ENCODE results near the gene MARCHF2. TPM values are rescaled to one million over a fixed set of nuclear protein-coding genes. Genes with fewer than 3 reads are reported as not detected.

MARCHF2 gene
- total RNA-seq, 1 donor from 2014 or later = 74.8 TPM

- no peak for DNase-seq (ENCODE audit: low read depth)
Measured at GRCh38 chr19:8387688-8388611, 25.2 kb upstream of the MARCHF2 start.

DNA sequence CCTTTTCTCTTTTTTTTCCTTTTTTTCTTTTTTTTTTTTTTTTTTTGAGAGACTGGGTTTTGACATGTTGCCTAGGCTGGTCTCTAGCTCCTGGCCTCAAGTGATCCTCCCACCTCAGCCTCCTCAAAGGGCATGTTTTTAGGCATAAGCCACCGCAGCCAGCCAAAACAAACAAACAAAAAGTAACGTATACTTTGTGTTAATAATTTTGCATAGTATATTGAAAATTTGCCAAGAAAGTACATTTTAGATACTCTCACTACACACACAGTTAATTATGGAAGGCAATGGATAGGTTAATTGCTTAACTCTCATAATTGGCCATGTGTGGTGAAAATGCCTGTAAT lies 24.5 kb upstream of the MARCHF2 start:
- DNase-seq (ENCODE audit: low read depth) = no peak

DNA sequence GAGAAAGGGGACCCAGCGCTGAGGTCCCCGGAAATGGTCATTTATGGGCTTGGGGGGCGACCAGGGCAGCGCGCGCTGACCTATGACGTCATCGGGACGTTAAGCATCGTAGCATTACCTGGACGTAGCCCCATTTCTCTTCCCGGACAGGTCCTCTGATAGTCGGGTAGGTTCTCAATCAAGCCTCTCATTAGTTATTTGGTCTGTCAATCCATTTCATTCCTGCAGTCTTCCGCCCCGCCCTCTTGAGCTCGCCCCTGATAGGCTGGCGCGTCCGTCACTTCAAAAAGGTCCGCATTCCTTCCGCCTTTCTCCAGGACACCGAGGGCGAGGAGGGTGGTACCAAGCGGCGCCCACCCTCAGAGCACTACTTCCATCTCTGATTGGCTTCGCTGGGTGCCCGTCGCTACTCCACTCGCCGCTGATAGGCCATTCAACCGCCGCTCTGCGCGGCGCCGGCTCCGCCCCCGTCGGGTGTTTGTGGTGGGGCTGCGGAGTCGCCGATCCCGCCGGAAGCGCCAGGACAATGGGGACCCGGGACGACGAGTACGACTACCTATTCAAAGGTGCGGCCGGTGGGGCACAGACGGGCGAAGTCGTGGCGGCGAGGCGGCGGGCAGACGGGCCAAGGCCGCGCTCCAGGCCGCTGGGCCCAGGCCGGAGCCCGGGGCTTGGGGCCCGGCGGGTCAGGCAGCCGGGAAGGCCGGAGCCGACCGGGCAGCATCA lies 23.1 kb upstream of the MARCHF2 start, which contains the start of gene RAB11B:
TSS of gene RAB11B (plus strand) at position 470 of the 726 bp plus-strand sequence. CDS start at position 527, 57 bp downstream.
- DNase-seq (ENCODE audit: low read depth) = peak; percentile 100

- peak; percentile 62 for DNase-seq (ENCODE audit: low read depth)
Measured at GRCh38 chr19:8390617-8390981, 22.5 kb upstream of the MARCHF2 start.

- DNase-seq (ENCODE audit: low read depth) = no peak
Measured at GRCh38 chr19:8391198-8392016, 21.7 kb upstream of the MARCHF2 start.

- DNase-seq (ENCODE audit: low read depth) = peak; percentile 70
Measured at GRCh38 chr19:8392017-8392591, 21.0 kb upstream of the MARCHF2 start.

DNA sequence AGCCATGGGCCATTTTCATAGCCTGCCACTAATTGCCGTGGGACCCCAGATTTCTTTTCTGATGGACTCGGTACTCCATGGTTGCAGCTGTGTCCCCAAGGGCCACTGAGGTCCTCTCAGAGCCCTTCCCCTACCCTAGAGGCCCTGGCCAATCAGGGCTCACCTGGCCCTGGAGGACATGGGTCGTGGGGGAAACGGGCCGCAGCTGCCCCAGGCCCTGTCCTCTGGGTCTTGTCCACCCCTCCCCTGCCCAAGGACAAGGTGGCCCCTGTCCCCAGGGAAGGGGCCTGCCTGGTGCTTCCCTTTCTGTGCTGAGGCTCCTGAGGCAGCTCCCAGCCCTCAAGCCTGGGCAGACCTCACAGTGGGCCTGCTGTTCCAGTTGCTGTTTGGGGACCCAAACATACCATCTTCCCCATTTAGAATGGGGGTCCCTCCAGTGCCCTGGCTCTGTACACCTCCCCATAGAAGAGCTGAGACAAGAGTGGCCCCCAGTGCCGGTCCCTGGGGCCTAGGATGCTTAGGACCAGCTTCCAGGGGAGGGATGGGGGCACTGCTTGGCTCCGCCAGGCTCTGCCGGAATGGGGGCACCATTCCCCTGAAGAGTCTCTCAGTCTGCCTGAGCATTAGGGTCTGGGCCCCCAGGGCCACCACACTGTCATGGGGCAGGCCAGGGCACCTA lies 19.8 kb upstream of the MARCHF2 start:
- DNase-seq (ENCODE audit: low read depth) = no peak

DNA sequence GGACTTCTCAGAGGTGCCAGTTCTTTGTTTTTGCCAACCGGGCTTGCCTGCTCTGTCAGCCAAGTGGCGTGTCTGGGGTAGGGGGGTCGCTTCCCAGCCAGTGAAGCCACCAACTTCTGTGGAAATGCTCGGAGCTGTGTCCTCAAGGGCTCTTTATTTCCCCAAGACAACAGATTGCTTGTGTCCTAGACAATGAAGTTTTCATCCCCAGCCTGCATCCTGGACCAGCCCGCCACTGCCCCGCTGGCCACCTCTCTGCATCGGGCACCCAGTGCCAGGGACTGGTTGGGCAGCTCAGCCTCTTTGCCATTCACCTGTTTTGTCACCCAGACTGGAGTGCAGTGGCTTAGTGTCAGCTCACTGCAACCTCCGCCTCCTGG lies 19.2 kb upstream of the MARCHF2 start:
- DNase-seq (ENCODE audit: low read depth) = no peak

GRCh38 chr19:8395621-8396082 lies 17.5 kb upstream of the MARCHF2 start:
- DNase-seq (ENCODE audit: low read depth) = no peak

DNA sequence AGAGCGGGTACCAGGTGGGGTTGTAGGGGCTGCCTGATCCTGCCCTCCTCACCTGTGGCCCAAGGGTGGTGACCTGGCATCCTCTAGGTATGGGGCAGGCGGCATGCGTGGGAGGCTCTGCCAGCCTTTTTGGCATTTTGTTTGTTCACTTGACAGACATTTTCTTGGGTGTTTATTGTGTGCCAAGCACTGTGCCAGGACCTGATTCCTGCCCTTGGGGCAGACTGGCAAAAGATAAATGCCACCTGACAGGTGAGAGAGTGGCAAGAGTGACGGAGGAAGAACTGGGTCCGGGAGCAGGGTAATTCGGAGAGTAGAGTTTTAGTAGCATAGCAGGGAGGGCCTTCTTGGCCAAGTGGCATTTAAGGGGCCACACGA lies 16.9 kb upstream of the MARCHF2 start:
- DNase-seq (ENCODE audit: low read depth) = no peak

DNA sequence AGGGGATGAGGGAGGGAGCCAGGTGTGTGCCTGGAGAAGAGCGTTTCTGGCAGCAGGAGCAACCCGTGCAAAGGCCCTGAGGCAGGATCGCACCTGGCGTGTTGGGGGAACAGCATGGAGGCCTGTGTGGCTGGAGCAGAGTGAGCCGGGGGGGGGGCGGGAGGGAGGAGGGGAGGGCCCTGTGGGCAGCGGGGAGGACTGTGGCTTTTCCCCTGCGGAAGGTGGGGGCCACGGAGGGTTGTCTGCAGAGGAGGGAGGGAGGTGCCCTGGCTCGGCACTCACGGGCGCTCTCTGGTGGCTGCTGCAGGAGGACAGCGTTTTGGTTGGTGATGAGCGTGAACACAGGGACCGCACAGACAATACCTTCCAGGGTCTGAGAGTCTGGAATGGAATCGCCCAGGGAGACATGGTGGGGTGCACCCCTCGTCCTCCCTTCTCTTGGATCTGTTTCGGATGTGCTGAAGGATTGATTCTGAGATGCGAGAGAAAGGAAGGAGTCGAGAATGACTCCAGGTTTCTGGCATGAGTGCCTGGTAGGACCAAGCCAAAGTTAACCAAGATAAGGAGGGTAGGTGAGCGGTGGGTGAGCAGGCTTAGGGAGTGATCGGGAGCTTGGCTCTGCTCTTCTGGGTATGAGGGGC lies 16.4 kb upstream of the MARCHF2 start:
- DNase-seq (ENCODE audit: low read depth) = no peak

GRCh38 chr19:8397271-8397670 lies 15.8 kb upstream of the MARCHF2 start:
- no peak for DNase-seq (ENCODE audit: low read depth)

DNA sequence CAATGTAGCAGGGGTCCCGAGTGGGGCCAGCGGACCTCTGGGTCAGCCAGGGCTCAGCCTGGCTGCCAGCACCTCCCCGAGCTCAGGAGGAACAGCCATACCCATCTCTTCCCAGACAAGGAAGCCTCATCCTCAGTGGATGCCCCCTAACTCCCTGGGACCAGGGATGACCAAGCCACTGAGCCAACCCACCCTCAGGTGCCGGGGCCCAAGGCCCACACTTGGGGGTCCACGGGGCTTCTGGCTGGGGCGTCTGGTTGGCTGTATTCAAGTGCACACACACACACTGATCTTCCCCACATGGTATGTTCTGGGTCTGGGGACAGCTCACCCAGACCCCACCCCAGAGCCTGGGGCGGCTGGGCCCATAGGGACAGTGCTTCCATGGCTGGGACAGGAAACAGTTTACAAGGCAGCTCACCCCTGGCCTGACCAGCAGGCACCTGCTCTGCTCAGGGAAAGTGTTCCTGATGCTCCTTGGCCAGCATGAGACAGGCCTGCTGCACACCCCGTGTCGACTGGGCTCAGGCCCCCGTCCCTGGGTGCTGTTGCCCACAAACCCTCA lies 15.3 kb upstream of the MARCHF2 start:
- no peak for DNase-seq (ENCODE audit: low read depth)

GRCh38 chr19:8398311-8398771 lies 14.8 kb upstream of the MARCHF2 start:
- DNase-seq (ENCODE audit: low read depth) = peak; percentile 38

DNA sequence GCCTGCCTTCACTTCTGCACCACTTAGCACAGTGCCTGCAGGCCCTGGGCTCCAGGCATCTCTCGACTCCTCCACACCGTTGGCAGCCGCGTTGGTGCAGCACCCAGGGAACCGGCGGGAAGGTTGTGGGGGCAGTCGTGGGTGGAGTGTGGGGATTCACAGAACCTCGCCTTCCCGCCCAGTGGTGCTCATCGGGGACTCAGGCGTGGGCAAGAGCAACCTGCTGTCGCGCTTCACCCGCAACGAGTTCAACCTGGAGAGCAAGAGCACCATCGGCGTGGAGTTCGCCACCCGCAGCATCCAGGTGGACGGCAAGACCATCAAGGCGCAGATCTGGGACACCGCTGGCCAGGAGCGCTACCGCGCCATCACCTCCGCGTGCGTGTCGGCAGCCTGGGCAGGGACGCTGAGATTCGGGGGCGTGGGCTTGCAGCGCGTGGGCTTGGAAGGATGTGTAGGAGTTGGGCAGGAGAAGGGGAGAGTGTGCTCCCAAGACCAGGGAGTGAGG lies 13.4 kb upstream of the MARCHF2 start:
- no peak for DNase-seq (ENCODE audit: low read depth)

- DNase-seq (ENCODE audit: low read depth) = no peak
Measured at GRCh38 chr19:8401981-8402411, 11.1 kb upstream of the MARCHF2 start.

DNA sequence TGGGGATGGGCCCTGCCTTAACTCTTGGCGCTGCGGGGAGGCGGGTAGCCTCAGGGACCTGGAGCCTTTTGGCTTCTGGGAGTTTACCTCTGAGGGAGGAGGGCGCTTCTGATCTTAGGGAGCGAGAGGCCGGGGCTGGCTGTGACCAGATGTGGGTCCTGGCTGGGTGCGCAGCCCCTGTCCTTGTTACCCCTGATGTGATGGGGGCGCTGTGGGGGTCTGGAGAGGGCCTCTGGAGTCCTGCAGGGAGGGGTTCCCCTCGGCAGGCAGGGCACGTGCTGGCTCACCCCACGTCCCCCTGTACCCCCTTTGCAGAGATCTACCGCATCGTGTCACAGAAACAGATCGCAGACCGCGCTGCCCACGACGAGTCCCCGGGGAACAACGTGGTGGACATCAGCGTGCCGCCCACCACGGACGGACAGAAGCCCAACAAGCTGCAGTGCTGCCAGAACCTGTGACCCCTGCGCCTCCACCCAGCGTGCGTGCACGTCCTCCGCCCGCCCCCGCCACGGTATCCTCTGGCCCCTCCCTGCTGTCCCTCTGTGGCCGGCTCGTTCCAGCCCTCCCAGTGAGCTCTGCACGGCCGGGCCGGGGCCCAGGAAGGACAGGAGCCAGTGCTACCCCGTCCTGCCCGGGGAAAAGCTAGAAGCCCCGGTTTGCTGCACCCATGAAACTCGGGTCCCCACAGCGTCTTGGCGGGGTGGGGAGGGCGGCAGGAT lies 9.8 kb upstream of the MARCHF2 start:
- no peak for DNase-seq (ENCODE audit: low read depth)

GRCh38 chr19:8403820-8404109 lies 9.3 kb upstream of the MARCHF2 start:
- DNase-seq (ENCODE audit: low read depth) = no peak

GRCh38 chr19:8404391-8405151 lies 8.5 kb upstream of the MARCHF2 start:
- no peak for DNase-seq (ENCODE audit: low read depth)
